Activated CD8-positive, alpha-beta T cell treated with anti-CD3 and anti-CD28 coated beads, Interleukin-2, amount 10 ng/mL, durations not matched to agents 7 days and 5 days (primary cell): Measurements from ENCODE around the gene ACOT6. TPM values are rescaled to one million over a fixed set of nuclear protein-coding genes. Genes with fewer than 3 reads are reported as not detected.

Source experiments
- ATAC-seq: fragments of 150-1000 bp; cut with Tn5 transposase; one replicate; pipeline ENCODE4 v1.10.0; 2021; ENCODE audit warnings: moderate library complexity
- CTCF ChIA-PET: fragments of 350-600 bp; sonication (Branson Sonifier 250); formaldehyde crosslinking; loops from one replicate; lab custom pipeline; 2021; ENCODE audit warnings: antibody characterized with exemption; lab: Charles Lee
- POLR2A ChIA-PET: fragments of 350-600 bp; sonication (Branson Sonifier 250); formaldehyde crosslinking; loops from one replicate; lab custom pipeline; 2021; ENCODE audit warnings: antibody characterized with exemption; lab: Charles Lee
- DNase-seq: peaks from one replicate; pipeline ENCODE4 v3.0.0-alpha.2; 2020
- H3K27ac Mint-ChIP-seq: one replicate; pipeline ENCODE4 v1.8.0; 2021; ENCODE audit warnings: mild to moderate bottlenecking, mixed read lengths
- H3K27me3 Mint-ChIP-seq: one replicate; pipeline ENCODE4 v1.8.0; 2021; ENCODE audit warnings: low read depth, mixed read lengths
- H3K36me3 Mint-ChIP-seq: one replicate; pipeline ENCODE4 v1.8.0; 2021; ENCODE audit warnings: low read depth, mixed read lengths
- H3K4me1 Mint-ChIP-seq: one replicate; pipeline ENCODE4 v1.8.0; 2021; ENCODE audit warnings: low read depth, mixed read lengths
- H3K4me3 Mint-ChIP-seq: one replicate; pipeline ENCODE4 v1.8.0; 2021; ENCODE audit warnings: mild to moderate bottlenecking, mixed read lengths
- H3K9me3 Mint-ChIP-seq: one replicate; pipeline ENCODE4 v1.8.0; 2022; ENCODE audit warnings: mixed read lengths; ENCODE audit not compliant: insufficient read depth
- total RNA-seq, 2 experiments: library from RNA; stranded (reverse); gene quantifications; one replicate each; pipeline ENCODE4 v1.2.3, GENCODE V29; 2021

ACOT6 gene
- total RNA-seq, 2 experiments from 2014 or later = not detected

GRCh38 chr14:73602994-73603393 lies 9.3 kb upstream of the ACOT6 start:
- ATAC-seq (no peak), DNase-seq (no peak)
- no peaks in the 10 kb centered on the region for H3K36me3 Mint-ChIP-seq
- no peak overlapping the region for H3K4me3 Mint-ChIP-seq
- ChIA-PET POLR2A (no interaction called here), CTCF (no interaction called here)
- H3K4me1 Mint-ChIP-seq = peaks cover 4% of the 10 kb centered on the region
- no peaks in the 10 kb centered on the region for H3K9me3 Mint-ChIP-seq
- no peak overlapping the region for H3K27ac Mint-ChIP-seq
- H3K27me3 Mint-ChIP-seq = peaks cover 6% of the 10 kb centered on the region

- ChIA-PET POLR2A (no interaction called here), CTCF (interaction anchor here (1.1 kb wide), 1 partner anchor 36 kb away, joined by 3 read pairs; no protein-coding TSS in a partner anchor)
- Mint-ChIP-seq H3K9me3 (no peaks in the 10 kb centered on the region), H3K27me3 (no peaks in the 10 kb centered on the region), H3K36me3 (no peaks in the 10 kb centered on the region), H3K4me1 (peaks cover 8% of the 10 kb centered on the region), H3K27ac (no peak overlapping the region), H3K4me3 (no peak overlapping the region)
- no peak for ATAC-seq
- DNase-seq = no peak
These were observed 6.0 kb upstream of the ACOT6 start for GRCh38 chr14:73606271-73606670.

DNA sequence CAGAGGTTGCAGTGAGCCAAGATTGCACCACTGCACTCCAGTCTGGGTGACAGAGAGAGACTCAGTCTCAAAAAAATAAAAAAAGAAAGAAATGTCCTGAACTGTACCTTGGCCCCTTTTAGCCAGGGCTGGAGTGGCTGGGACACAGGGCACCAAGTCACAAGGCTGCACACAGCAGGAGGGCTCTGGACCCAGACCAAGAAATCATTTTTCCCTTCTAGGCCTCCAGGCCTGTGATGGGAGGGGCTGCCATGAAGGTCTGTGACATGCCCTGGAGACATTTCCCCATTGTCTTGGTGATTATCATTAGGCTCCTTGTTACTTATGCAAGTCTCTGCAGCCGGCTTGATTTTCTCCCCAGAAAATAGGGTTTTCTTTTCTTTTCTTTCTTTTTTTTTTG lies 5.1 kb upstream of the ACOT6 start:
- Mint-ChIP-seq H3K9me3 (no peaks in the 10 kb centered on the region), H3K27me3 (no peaks in the 10 kb centered on the region), H3K27ac (no peak overlapping the region), H3K36me3 (no peaks in the 10 kb centered on the region), H3K4me3 (no peak overlapping the region), H3K4me1 (peaks cover 13% of the 10 kb centered on the region)
- ATAC-seq (no peak), DNase-seq (no peak)
- ChIA-PET CTCF (interaction anchor here (1.1 kb wide), 1 partner anchor 37 kb away, joined by 3 read pairs; no protein-coding TSS in a partner anchor), POLR2A (no interaction called here)

DNA sequence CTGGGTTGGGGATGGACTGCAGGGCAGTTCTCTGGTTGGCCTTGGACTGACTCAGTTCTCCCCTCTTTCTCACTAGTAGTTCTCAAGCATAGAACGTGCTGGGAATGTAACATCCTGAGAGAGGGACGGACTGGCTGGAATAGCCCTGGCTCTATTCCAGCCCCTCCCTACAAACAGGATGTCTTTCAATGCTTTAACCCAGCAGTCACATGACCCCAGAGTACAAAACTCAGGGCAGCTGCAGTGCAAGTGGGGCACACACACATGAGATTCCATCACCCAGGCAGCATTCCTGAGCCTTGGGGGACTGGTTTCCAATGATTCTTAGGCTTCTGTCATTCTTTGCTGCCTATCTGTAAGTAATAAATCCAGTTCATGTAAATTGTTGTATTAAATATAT lies 1.6 kb upstream of the ACOT6 start:
- no peaks in the 10 kb centered on the region for H3K36me3 Mint-ChIP-seq
- H3K27ac Mint-ChIP-seq = no peak overlapping the region
- ChIA-PET CTCF (interaction anchor here (2.4 kb wide), 1 partner anchor 40 kb away, joined by 7 read pairs; no protein-coding TSS in a partner anchor), POLR2A (no interaction called here)
- H3K9me3 Mint-ChIP-seq = no peaks in the 10 kb centered on the region
- H3K4me3 Mint-ChIP-seq = no peak overlapping the region
- no peak for DNase-seq
- H3K4me1 Mint-ChIP-seq = peaks cover 19% of the 10 kb centered on the region
- H3K27me3 Mint-ChIP-seq = no peaks in the 10 kb centered on the region
- ATAC-seq = no peak

- DNase-seq (no peak), ATAC-seq (peak; percentile 17)
- Mint-ChIP-seq H3K9me3 (no peaks in the 10 kb centered on the region), H3K36me3 (no peaks in the 10 kb centered on the region), H3K4me3 (peak overlapping the region; percentile 80), H3K4me1 (peaks cover 19% of the 10 kb centered on the region), H3K27me3 (no peaks in the 10 kb centered on the region), H3K27ac (peak overlapping the region; percentile 60)
- POLR2A ChIA-PET = interaction anchor here (1.0 kb wide), 3 partner anchors 21 to 122 kb away, joined by 3 to 5 read pairs (median 4); partner anchors contain the start of genes ACOT2 and RIOX1
- CTCF ChIA-PET = interaction anchor here (0.8 to 2.5 kb wide), 10 partner anchors 9 to 141 kb away, joined by 3 to 7 read pairs (median 4); no protein-coding TSS in a partner anchor
These were observed 698 bp downstream of the ACOT6 start for GRCh38 chr14:73613046-73613383.

DNA sequence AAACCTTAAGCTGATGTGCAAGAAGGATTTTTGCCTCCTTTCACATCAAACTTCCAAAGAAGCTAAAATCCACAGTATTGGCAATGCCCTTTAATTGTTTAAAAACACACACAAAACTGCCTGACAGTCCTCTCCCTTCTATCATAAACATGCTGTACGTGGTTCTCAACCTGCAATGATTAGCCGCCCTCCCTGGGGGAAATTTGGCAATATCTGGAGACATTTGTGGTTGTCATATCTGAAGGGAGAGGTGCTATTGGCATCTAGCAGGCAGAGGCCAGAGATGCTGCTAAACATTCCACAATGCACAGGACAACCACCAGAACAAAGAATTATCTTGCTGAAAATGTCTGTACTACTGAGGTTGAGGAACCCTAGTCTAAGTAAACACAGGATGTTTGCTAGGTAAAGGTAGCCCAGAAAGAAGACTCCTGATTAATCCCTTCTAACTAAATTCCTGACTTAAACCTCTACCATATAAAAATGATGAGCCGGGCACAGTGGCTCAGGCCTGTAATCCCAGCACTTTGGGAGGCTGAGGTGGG lies 1.2 kb downstream of the ACOT6 start:
- no peaks in the 10 kb centered on the region for H3K27me3 Mint-ChIP-seq
- peak overlapping the region; percentile 80 for H3K4me3 Mint-ChIP-seq
- CTCF ChIA-PET = interaction anchor here (1.0 to 2.5 kb wide), 5 partner anchors 13 to 105 kb away, joined by 3 to 7 read pairs (median 4); no protein-coding TSS in a partner anchor
- H3K27ac Mint-ChIP-seq = no peak overlapping the region
- H3K9me3 Mint-ChIP-seq = no peaks in the 10 kb centered on the region
- H3K4me1 Mint-ChIP-seq = peaks cover 19% of the 10 kb centered on the region
- DNase-seq = no peak
- ATAC-seq = no peak
- H3K36me3 Mint-ChIP-seq = no peaks in the 10 kb centered on the region
- POLR2A ChIA-PET = interaction anchor here (1.0 kb wide), 2 partner anchors 21 to 123 kb away, joined by 3 to 4 read pairs; partner anchors contain the start of gene RIOX1

GRCh38 chr14:73616831-73617230 lies 4.5 kb downstream of the ACOT6 start:
- DNase-seq (no peak), ATAC-seq (no peak)
- ChIA-PET POLR2A (no interaction called here), CTCF (no interaction called here)
- Mint-ChIP-seq H3K27ac (no peak overlapping the region), H3K4me3 (no peak overlapping the region), H3K4me1 (peaks cover 12% of the 10 kb centered on the region), H3K36me3 (no peaks in the 10 kb centered on the region), H3K9me3 (no peaks in the 10 kb centered on the region), H3K27me3 (peaks cover 3% of the 10 kb centered on the region)

GRCh38 chr14:73619524-73619923 lies 7.2 kb downstream of the ACOT6 start:
- Mint-ChIP-seq H3K4me3 (no peak overlapping the region), H3K36me3 (no peaks in the 10 kb centered on the region), H3K27me3 (peaks cover 3% of the 10 kb centered on the region), H3K4me1 (no peaks in the 10 kb centered on the region), H3K9me3 (no peaks in the 10 kb centered on the region), H3K27ac (no peak overlapping the region)
- ATAC-seq (no peak), DNase-seq (no peak)
- ChIA-PET CTCF (no interaction called here), POLR2A (no interaction called here)

GRCh38 chr14:73620268-73620667 lies 8.0 kb downstream of the ACOT6 start:
- ChIA-PET POLR2A (no interaction called here), CTCF (no interaction called here)
- no peaks in the 10 kb centered on the region for H3K9me3 Mint-ChIP-seq
- H3K27me3 Mint-ChIP-seq = peaks cover 3% of the 10 kb centered on the region
- no peak overlapping the region for H3K4me3 Mint-ChIP-seq
- no peaks in the 10 kb centered on the region for H3K36me3 Mint-ChIP-seq
- H3K27ac Mint-ChIP-seq = no peak overlapping the region
- no peaks in the 10 kb centered on the region for H3K4me1 Mint-ChIP-seq
- ATAC-seq (no peak), DNase-seq (no peak)

DNA sequence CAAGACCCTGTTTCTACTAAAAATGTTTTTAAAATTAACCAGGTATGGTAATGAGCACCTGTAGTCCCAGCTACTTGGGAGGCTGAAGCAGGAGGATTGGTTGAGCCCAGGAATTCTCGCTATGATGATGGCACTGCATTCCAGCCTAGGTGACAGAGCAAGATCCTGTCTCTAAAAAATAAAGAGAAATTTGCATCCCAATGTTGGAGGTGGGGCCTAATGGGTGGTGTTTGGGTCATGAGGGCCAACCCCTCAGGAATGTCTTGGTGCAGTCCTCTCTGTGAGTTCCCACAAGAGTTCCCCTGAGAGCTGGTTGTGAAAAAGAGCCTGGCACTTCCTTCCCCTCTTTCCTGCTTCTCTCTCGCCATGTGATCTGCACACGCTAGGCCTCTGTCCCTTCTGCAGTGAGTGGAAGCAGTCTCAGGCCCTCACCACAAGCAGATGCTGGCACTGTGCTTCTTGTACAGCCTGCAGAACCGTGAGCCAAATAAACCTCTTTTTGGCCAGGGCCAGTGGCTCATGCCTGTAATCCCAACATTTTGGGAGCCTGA lies 11.3 kb downstream of the ACOT6 start:
- no peaks in the 10 kb centered on the region for H3K36me3 Mint-ChIP-seq
- no peak overlapping the region for H3K4me3 Mint-ChIP-seq
- no peak overlapping the region for H3K27ac Mint-ChIP-seq
- no peaks in the 10 kb centered on the region for H3K9me3 Mint-ChIP-seq
- H3K4me1 Mint-ChIP-seq = no peaks in the 10 kb centered on the region
- ChIA-PET CTCF (no interaction called here), POLR2A (no interaction called here)
- ATAC-seq = no peak
- H3K27me3 Mint-ChIP-seq = peaks cover 3% of the 10 kb centered on the region
- DNase-seq = no peak

DNA sequence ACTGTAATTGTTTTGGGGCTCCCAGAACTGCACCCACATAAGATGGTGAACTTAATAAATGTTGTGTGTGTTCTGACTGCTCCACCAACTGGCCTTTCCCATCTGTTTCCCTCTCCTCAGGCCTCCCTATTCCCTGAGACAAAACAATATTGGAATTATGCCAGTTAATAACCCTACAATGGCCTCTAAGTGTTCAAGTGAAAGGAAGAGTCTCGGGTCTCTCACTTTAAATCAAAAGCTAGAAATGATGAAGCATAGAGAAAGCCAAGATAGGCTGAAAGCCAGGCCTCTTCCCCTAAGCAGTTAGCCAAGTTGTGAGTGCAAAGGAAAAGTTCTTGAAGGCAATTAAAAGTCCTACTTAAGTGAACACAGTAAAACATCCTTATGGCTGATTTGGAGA lies 13.4 kb downstream of the ACOT6 start:
- Mint-ChIP-seq H3K4me3 (no peak overlapping the region), H3K4me1 (no peaks in the 10 kb centered on the region), H3K36me3 (no peaks in the 10 kb centered on the region), H3K27me3 (peaks cover 3% of the 10 kb centered on the region), H3K27ac (no peak overlapping the region), H3K9me3 (no peaks in the 10 kb centered on the region)
- no peak for DNase-seq
- POLR2A ChIA-PET = no interaction called here
- CTCF ChIA-PET = interaction anchor here (0.8 to 1.5 kb wide), 4 partner anchors 13 to 331 kb away, joined by 3 to 4 read pairs (median 3); partner anchors contain the start of gene ACOT6
- no peak for ATAC-seq

DNA sequence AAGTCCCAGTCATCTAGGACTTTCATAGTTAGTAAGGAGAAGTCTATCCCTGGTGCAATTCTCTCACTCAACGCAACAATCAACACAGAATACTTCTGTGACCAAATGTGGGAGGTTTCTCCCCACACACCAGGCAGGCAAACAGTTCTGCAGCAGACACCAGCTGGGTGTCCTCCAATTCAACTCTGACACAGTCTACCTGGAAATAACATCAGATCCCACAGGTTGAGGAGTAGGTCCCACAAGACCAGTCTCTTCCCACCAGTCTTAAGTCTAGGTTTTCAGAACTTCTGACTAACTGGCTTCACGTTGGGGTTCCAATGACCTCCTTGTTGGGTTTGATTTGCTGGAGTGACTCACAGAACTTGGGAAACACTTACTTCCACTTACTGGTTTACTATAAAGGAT lies 14.8 kb downstream of the ACOT6 start:
- Mint-ChIP-seq H3K27ac (no peak overlapping the region), H3K4me3 (no peak overlapping the region), H3K4me1 (no peaks in the 10 kb centered on the region), H3K36me3 (no peaks in the 10 kb centered on the region), H3K9me3 (no peaks in the 10 kb centered on the region), H3K27me3 (peaks cover 4% of the 10 kb centered on the region)
- POLR2A ChIA-PET = no interaction called here
- no peak for DNase-seq
- CTCF ChIA-PET = interaction anchor here (0.9 to 1.3 kb wide), 2 partner anchors 116 to 119 kb away, joined by 3 read pairs; no protein-coding TSS in a partner anchor
- ATAC-seq = no peak
